ENCODE measurements around the gene BPIFB2.

Gene BPIFB2

GRCh38 chr20:32986331-32986966, 21.1 kb upstream of the BPIFB2 start:
- FAIRE-seq: no peak

GRCh38 chr20:32987044-32987825, 20.3 kb upstream of the BPIFB2 start:
- FAIRE-seq: no peak

- FAIRE-seq: no peak
Observed at GRCh38 chr20:32988008-32988407, 19.5 kb upstream of the BPIFB2 start.

- no peak for FAIRE-seq
Observed at GRCh38 chr20:32989507-32990283, 17.8 kb upstream of the BPIFB2 start.

- no peak for FAIRE-seq
Observed at GRCh38 chr20:32990426-32990825, 17.1 kb upstream of the BPIFB2 start.

- no peak for FAIRE-seq
Observed at GRCh38 chr20:32991383-32991782, 16.1 kb upstream of the BPIFB2 start.

- no peak for FAIRE-seq
Observed at GRCh38 chr20:32991792-32992641, 15.5 kb upstream of the BPIFB2 start.

- FAIRE-seq: no peak
Observed at GRCh38 chr20:32993496-32994050, 13.9 kb upstream of the BPIFB2 start.

GRCh38 chr20:32995802-32996201, 11.7 kb upstream of the BPIFB2 start:
- no peak for FAIRE-seq

- no peak for FAIRE-seq
Observed at GRCh38 chr20:32997431-32997830, 10.1 kb upstream of the BPIFB2 start.

- no peak for FAIRE-seq
Observed at GRCh38 chr20:32999603-33000250, 7.8 kb upstream of the BPIFB2 start.

GRCh38 chr20:33000802-33001466, 6.6 kb upstream of the BPIFB2 start:
- FAIRE-seq: no peak

GRCh38 chr20:33002087-33002808, 5.3 kb upstream of the BPIFB2 start:
- no peak for FAIRE-seq

- no peak for FAIRE-seq
Observed at GRCh38 chr20:33004141-33004751, 3.3 kb upstream of the BPIFB2 start, which contains the start of gene SUN5. Gene SUN5 (minus strand): TSS chr20:33004433. CDS start chr20:33004340, 93 bp downstream.

GRCh38 chr20:33005132-33005566, 2.4 kb upstream of the BPIFB2 start:
- FAIRE-seq: no peak

- no peak for FAIRE-seq
Observed at GRCh38 chr20:33005908-33006775, 1.4 kb upstream of the BPIFB2 start.

GRCh38 chr20:33006776-33007375, 628 bp upstream of the BPIFB2 start:
- FAIRE-seq: no peak

All from A204.1 (cell line).